Retinal pigment epithelial cell (primary cell): ENCODE results near the gene GPD2.
"Not testable (repeated sequence)": the region's sequence is repeated elsewhere in the genome, so short reads cannot be mapped to it uniquely, and the experiment has no call there.

Source experiments
- DNase-seq: peaks from one replicate; pipeline ENCODE4 v3.0.0-alpha.2; 2010; ENCODE audit warnings: low read depth
- H3K4me3 ChIP-seq: 2 replicates; pipeline ENCODE4 v1.5.1; 2011; ENCODE audit warnings: mild to moderate bottlenecking, low read length, control low read depth, moderate library complexity
- CTCF ChIP-seq: conservative IDR thresholded peaks from 2 replicates; pipeline ENCODE4 v1.5.1; 2011; ENCODE audit warnings: low read depth, low read length, control low read depth, inconsistent platforms

GPD2 gene

GRCh38 chr2:156522864-156523440 is 86.8 kb downstream of the GPD2 start:
- no peak for TF ChIP-seq CTCF
- H3K4me3 ChIP-seq = no peak overlapping the region
- no peak for DNase-seq

DNA sequence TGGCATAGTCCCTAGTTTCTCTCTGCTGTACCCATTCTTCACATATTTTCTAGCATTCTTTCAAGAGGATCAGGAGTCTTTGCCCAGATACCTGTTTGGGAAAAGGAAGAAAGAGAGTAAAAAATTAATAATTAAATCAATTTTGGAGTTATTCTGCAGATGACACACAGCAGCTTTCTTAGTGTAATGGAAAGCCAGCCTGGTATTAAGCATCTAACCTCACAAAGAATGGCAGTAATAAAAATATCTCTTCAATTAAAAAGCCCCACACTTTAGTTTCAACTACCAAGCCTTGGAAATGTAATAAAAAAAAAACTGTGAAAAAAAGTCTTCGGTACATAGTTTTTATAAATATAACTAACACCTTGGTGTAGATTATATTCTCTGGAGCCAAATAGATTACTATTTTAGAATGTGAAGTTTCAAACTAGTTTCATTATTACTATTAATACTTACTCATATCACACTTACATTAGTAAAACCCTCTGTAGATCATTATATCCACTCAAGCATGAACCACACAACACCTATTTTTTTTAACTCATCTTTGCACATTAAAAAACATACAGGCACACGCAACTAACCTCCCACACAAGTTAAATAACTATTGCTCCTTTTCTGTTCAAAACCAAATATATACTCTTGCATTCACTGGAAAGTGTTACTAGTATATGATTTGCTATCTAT is 90.9 kb downstream of the GPD2 start:
- TF ChIP-seq CTCF = no peak
- no peak for DNase-seq
- no peak overlapping the region for H3K4me3 ChIP-seq

- H3K4me3 ChIP-seq, DNase-seq: not testable (repeated sequence)
Observed at GRCh38 chr2:156528583-156528982, 92.4 kb downstream of the GPD2 start.

GRCh38 chr2:156532989-156533388 is 96.8 kb downstream of the GPD2 start:
- DNase-seq = no peak
- no peak overlapping the region for H3K4me3 ChIP-seq
- TF ChIP-seq CTCF = no peak

DNA sequence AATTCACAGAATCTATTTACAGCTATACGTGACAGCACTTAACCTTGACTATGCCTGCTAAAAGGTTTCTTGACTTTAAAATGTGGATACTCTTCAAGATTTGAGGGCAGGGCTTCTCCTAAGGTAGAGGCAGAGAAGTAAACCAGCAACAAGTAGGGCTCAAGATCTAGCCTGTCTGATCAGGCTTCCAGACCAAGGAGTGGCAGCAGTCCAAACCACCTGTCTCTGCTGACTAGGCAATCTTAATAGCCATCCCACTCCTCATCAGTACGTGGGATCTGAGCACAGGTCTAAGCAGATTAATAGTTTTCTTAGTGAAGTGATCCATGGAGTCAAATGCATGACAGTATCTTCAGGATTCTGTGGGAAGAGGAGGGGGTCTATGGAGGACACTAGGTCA is 100.4 kb downstream of the GPD2 start:
- DNase-seq = no peak
- TF ChIP-seq CTCF = no peak
- no peak overlapping the region for H3K4me3 ChIP-seq

- H3K4me3 ChIP-seq = no peak overlapping the region
- no peak for DNase-seq
- no peak for TF ChIP-seq CTCF
Observed at GRCh38 chr2:156537141-156537540, 101.0 kb downstream of the GPD2 start.

GRCh38 chr2:156538083-156538504 is 101.9 kb downstream of the GPD2 start:
- no peak overlapping the region for H3K4me3 ChIP-seq
- no peak for DNase-seq
- TF ChIP-seq CTCF = no peak
